Prostate gland (tissue), 2 donors: ENCODE measurements around the gene SMG6. TPM values are rescaled to one million over a fixed set of nuclear protein-coding genes. Genes with fewer than 3 reads are reported as not detected.

Experiments
- DNase-seq: peaks from one replicate; pipeline ENCODE4 v3.0.0-alpha.2; 2019; ENCODE audit warnings: low spot score
- H3K27ac ChIP-seq, 2 donors: fragments of 200-600 bp; sonication (generic); 2 replicates each; pipeline ENCODE4 v1.5.1; 2017 to 2019
- H3K27me3 ChIP-seq: fragments of 200-600 bp; sonication (generic); replicated peaks from 2 replicates; pipeline ENCODE4 v1.5.1; 2019; ENCODE audit not compliant: insufficient read depth
- H3K36me3 ChIP-seq, 2 donors: fragments of 200-600 bp; sonication (generic); 1 replicate in 1 of 2; 2 replicates in 1 of 2; pipeline versions ENCODE4 v1.5.1 to v1.8.1; 2017 to 2019
- H3K4me1 ChIP-seq: fragments of 200-600 bp; sonication (generic); replicated peaks from 2 replicates; pipeline ENCODE4 v1.5.1; 2019
- H3K4me3 ChIP-seq, 2 donors: fragments of 200-600 bp; sonication (generic); 2 replicates each; pipeline ENCODE4 v1.5.1; 2017 to 2019
- H3K9me3 ChIP-seq: fragments of 200-600 bp; sonication (generic); 2 replicates; pipeline ENCODE4 v1.5.1; 2017
- CTCF ChIP-seq, 4 experiments: fragments of 200-600 bp in 2 of 4; fragments of 450-650 bp in 2 of 4; sonication (generic) in 2 of 4; IDR thresholded peaks; 1 replicate in 3 of 4; 2 replicates in 1 of 4; pipeline ENCODE4 v1.5.1; 2016 to 2019; ENCODE audit warnings: antibody characterized with exemption in 4 of 4, mild to moderate bottlenecking in 2 of 4, moderate library complexity in 2 of 4
- POLR2A ChIP-seq: fragments of 450-650 bp; IDR thresholded peaks from one replicate; pipeline ENCODE4 v1.6.1; 2016; ENCODE audit warnings: antibody characterized with exemption, mild to moderate bottlenecking
- POLR2AphosphoS5 ChIP-seq: sonication (generic); formaldehyde crosslinking; IDR thresholded peaks from one replicate; pipeline ENCODE4 v1.6.1; 2017; ENCODE audit warnings: antibody characterized with exemption
- WGBS: methylation state at CpG from one replicate; pipeline ENCODE4 v1.1.5; 2018; 5-methylcytosine and 5-hydroxymethylcytosine counted together
- intact Hi-C: fragments of 100-400 bp; cut with DNase I; formaldehyde crosslinking; loops from one replicate; pipeline ENCODE4 v1.14.2; 2022
- total RNA-seq, 2 donors: library from RNA; depleted of rRNA; stranded (reverse); fragments of >200 nt; gene quantifications; one replicate each; pipeline ENCODE4 v1.1.0, GENCODE V29; 2016

The SMG6 gene
- total RNA-seq, 2 donors from 2014 or later = 23.8 to 56.0 TPM

GRCh38 chr17:2086306-2086705 is 217.3 kb downstream of the SMG6 start:
- TF ChIP-seq CTCF (IDR thresholded peaks at IDR 0.05) (no peak), POLR2AphosphoS5 (no peak), POLR2A (no peak)
- no peak for DNase-seq
- Histone ChIP-seq H3K36me3 (peaks cover 0 to 1% of the 10 kb centered on the region in 2 donors), H3K27me3 (no peaks in the 10 kb centered on the region), H3K27ac (peak overlapping the region; percentile 49 to 69), H3K4me1 (peaks cover 13% of the 10 kb centered on the region), H3K4me3 (no peak overlapping the region), H3K9me3 (no peaks in the 10 kb centered on the region)
- WGBS = 83% methylated on average over 3 of the region's 3 CpGs
- intact Hi-C loops = no loop called here

DNA sequence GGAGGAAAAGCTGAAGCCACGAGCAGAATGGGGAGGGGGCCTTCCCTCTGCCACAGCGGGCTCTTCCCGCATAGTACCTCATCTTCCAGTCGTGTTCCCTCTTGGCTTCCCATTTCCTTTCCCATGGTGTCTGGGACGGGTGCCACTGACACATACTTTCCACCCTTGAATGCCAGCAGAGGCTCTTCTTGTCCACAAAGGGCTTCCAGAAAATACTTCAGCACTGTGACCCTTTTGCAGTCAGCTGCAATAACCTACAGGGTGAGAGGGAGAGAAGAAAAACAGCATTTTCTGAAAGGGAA is 218.0 kb downstream of the SMG6 start:
- peaks cover 4 to 7% of the 10 kb centered on the region in 2 donors for H3K36me3 ChIP-seq
- H3K27me3 ChIP-seq = no peaks in the 10 kb centered on the region
- H3K4me3 ChIP-seq = no peak overlapping the region
- no peak for TF ChIP-seq CTCF (IDR thresholded peaks at IDR 0.05)
- peak; percentile 12 for TF ChIP-seq POLR2AphosphoS5
- 42% methylated on average over 5 of the region's 5 CpGs for WGBS
- peak overlapping the region; percentile 69 for H3K27ac ChIP-seq
- intact Hi-C loops = no loop called here
- H3K9me3 ChIP-seq = no peaks in the 10 kb centered on the region
- DNase-seq = no peak
- H3K4me1 ChIP-seq = peaks cover 13% of the 10 kb centered on the region

- Histone ChIP-seq H3K4me1 (peaks cover 13% of the 10 kb centered on the region), H3K36me3 (peaks cover 4 to 7% of the 10 kb centered on the region in 2 donors), H3K4me3 (no peak overlapping the region), H3K27ac (peak overlapping the region; percentile 69), H3K9me3 (no peaks in the 10 kb centered on the region), H3K27me3 (no peaks in the 10 kb centered on the region)
- TF ChIP-seq POLR2AphosphoS5 = no peak
- no peak for TF ChIP-seq CTCF (IDR thresholded peaks at IDR 0.05)
- TF ChIP-seq POLR2A = no peak
- intact Hi-C loops = no loop called here
- DNase-seq = no peak
- WGBS = 50% methylated on average over 13 of the region's 13 CpGs
Observed at GRCh38 chr17:2084766-2085647, 218.6 kb downstream of the SMG6 start.

DNA sequence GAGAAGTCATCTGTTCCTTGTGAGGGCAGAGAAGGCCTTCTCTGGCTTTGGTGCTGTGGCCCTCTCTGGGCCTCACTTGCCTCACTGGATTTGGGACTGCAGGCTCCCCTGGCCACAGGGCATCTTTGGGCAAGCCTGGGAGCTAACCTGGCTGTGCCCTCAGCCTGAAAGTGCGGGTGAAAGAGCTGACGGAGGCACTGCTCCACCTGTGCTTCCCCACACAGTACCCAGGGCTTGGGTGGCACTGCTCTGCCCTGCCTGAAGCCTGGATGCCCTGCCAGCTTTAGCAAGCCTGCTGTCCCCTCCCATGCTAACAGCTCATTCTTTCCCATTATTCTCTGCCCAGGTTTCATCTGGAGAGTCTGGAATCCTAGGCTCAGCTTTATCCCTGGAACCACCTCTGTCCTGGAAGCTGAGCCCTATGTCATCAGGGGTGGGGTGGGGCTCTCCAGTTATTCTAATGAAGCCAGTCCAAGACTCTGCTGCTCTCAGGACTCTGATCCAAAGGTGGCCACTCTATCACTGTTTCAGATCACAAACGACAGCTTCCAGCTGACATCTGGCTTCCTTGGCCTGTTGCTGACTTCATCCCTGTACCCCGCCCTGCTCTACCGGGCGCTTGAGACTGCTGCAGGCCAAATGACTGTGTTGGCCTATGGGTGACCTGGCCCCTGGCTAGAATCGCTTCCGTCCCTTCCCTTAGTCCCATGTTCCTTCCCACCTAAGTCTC is 219.4 kb downstream of the SMG6 start:
- peaks cover 4 to 7% of the 10 kb centered on the region in 2 donors for H3K36me3 ChIP-seq
- H3K27ac ChIP-seq = peak overlapping the region; percentile 69
- no peaks in the 10 kb centered on the region for H3K9me3 ChIP-seq
- no peaks in the 10 kb centered on the region for H3K27me3 ChIP-seq
- TF ChIP-seq CTCF (IDR thresholded peaks at IDR 0.05) = no peak
- TF ChIP-seq POLR2A = no peak
- no peak for TF ChIP-seq POLR2AphosphoS5
- peaks cover 13% of the 10 kb centered on the region for H3K4me1 ChIP-seq
- intact Hi-C loops = no loop called here
- no peak for DNase-seq
- H3K4me3 ChIP-seq = no peak overlapping the region
- WGBS = 55% methylated on average over 8 of the region's 8 CpGs
